Astrocyte (in vitro differentiated cells and primary cell): ENCODE results near the gene C10orf67.

Experiments
- CTCF ChIP-seq: IDR thresholded peaks from 2 replicates; pipeline ENCODE4 v1.5.1; 2011; ENCODE audit warnings: low read depth, mild to moderate bottlenecking, inconsistent platforms, low read length, moderate library complexity; ENCODE audit not compliant: insufficient read depth
- EZH2 ChIP-seq: IDR thresholded peaks from 2 replicates; pipeline ENCODE4 v1.6.1; 2012; ENCODE audit warnings: mild to moderate bottlenecking, low read length, inconsistent platforms; ENCODE audit not compliant: insufficient read depth

GRCh38 chr10:23361665-23362064, 17.1 kb upstream of the C10orf67 start:
- TF ChIP-seq CTCF = no peak
- TF ChIP-seq EZH2 = no peak
